ENCODE results near the gene SCN3A.

The SCN3A gene

GRCh38 chr2:165203689-165204559 is at the start of gene SCN3A:
SCN3A (minus strand) TSS chr2:165204050; CDS start chr2:165176394, 27,656 bp downstream.
- DNase-seq, result peak; percentile 42 to 71

- DNase-seq, result no peak
Measured at GRCh38 chr2:165253178-165253577, 49.3 kb upstream of the SCN3A start.

- no peak for DNase-seq
Measured at GRCh38 chr2:165251366-165251765, 47.5 kb upstream of the SCN3A start.

GRCh38 chr2:165248238-165248637 is 44.4 kb upstream of the SCN3A start:
- DNase-seq, result no peak

GRCh38 chr2:165245081-165245793 is 41.4 kb upstream of the SCN3A start:
- DNase-seq, result no peak

GRCh38 chr2:165240916-165241315 is 37.1 kb upstream of the SCN3A start:
- no peak for DNase-seq

GRCh38 chr2:165239856-165240515 is 36.1 kb upstream of the SCN3A start:
- DNase-seq, result no peak

- peak; percentile 45 to 66 for DNase-seq
Measured at GRCh38 chr2:165239230-165239629, 35.4 kb upstream of the SCN3A start, which contains the start of gene SCN2A. SCN2A (plus strand) TSS chr2:165239414; CDS start chr2:165295824, 56,410 bp downstream.

- no peak for DNase-seq
Measured at GRCh38 chr2:165238295-165238694, 34.4 kb upstream of the SCN3A start.

GRCh38 chr2:165237056-165237455 is 33.2 kb upstream of the SCN3A start:
- no peak for DNase-seq

GRCh38 chr2:165227571-165227970 is 23.7 kb upstream of the SCN3A start:
- no peak for DNase-seq

GRCh38 chr2:165224941-165225340 is 21.1 kb upstream of the SCN3A start:
- DNase-seq, result no peak

- DNase-seq, result no peak
Measured at GRCh38 chr2:165219481-165219880, 15.6 kb upstream of the SCN3A start.

- DNase-seq, result no peak
Measured at GRCh38 chr2:165214093-165214492, 10.2 kb upstream of the SCN3A start.

GRCh38 chr2:165208094-165208493 is 4.2 kb upstream of the SCN3A start:
- peak in 1 of 2 experiments; percentile 62 for DNase-seq

- no peak for DNase-seq
Measured at GRCh38 chr2:165205865-165206264, 2.0 kb upstream of the SCN3A start.

- DNase-seq, result no peak
Measured at GRCh38 chr2:165202239-165202638, 1.6 kb downstream of the SCN3A start.

- no peak for DNase-seq
Measured at GRCh38 chr2:165198181-165198580, 5.7 kb downstream of the SCN3A start.

- no peak for DNase-seq
Measured at GRCh38 chr2:165197346-165197745, 6.5 kb downstream of the SCN3A start.

- DNase-seq, result peak in 1 of 2 experiments; percentile 18
Measured at GRCh38 chr2:165196411-165196810, 7.4 kb downstream of the SCN3A start.

GRCh38 chr2:165193178-165193777 is 10.6 kb downstream of the SCN3A start:
- DNase-seq, result no peak

GRCh38 chr2:165192729-165193128 is 11.1 kb downstream of the SCN3A start:
- DNase-seq, result no peak

Measured in NCI-H524 (cell line).